Central memory CD4-positive, alpha-beta T cell (primary cell): Measurements from ENCODE around the gene USP6.
"Not testable (repeated sequence)": the region's sequence is repeated elsewhere in the genome, so short reads cannot be mapped to it uniquely, and the experiment has no call there.

Experiments used
- DNase-seq: peaks from one replicate; pipeline ENCODE4 v3.0.0; 2022
- total RNA-seq, 3 experiments: gene quantifications; one replicate each; lab custom pipeline; 2026; lab: John Stamatoyannopoulos, UW

The USP6 gene
- 0.07 to 0.77 (median 0.11) reads per million in 3 experiments for total RNA-seq

- DNase-seq = no peak
Measured at GRCh38 chr17:5115673-5116651, at the start of gene USP6. USP6 (plus strand) TSS chr17:5116032; CDS start chr17:5130368, 14,336 bp downstream.

- DNase-seq = no peak
Measured at GRCh38 chr17:5068236-5068635, 47.6 kb upstream of the USP6 start.

GRCh38 chr17:5069724-5070123 is 46.1 kb upstream of the USP6 start:
- DNase-seq = no peak

GRCh38 chr17:5075472-5075871 is 40.4 kb upstream of the USP6 start:
- DNase-seq = not testable (repeated sequence)

GRCh38 chr17:5077275-5077674 is 38.6 kb upstream of the USP6 start:
- DNase-seq = not testable (repeated sequence)

- no peak for DNase-seq
Measured at GRCh38 chr17:5077781-5078105, 38.1 kb upstream of the USP6 start.

- DNase-seq = peak; percentile 61
Measured at GRCh38 chr17:5078106-5079028, 37.5 kb upstream of the USP6 start, which contains the start of gene ZFP3. ZFP3 (plus strand) TSS chr17:5078467; CDS start chr17:5091505, 13,038 bp downstream.

- DNase-seq = no peak
Measured at GRCh38 chr17:5080591-5080990, 35.2 kb upstream of the USP6 start.

GRCh38 chr17:5092218-5093010 is 23.4 kb upstream of the USP6 start:
- no peak for DNase-seq

- no peak for DNase-seq
Measured at GRCh38 chr17:5096731-5097100, 19.1 kb upstream of the USP6 start.

GRCh38 chr17:5097101-5097834 is 18.6 kb upstream of the USP6 start:
- no peak for DNase-seq

- DNase-seq = no peak
Measured at GRCh38 chr17:5099271-5099670, 16.6 kb upstream of the USP6 start.

GRCh38 chr17:5100832-5101231 is 15.0 kb upstream of the USP6 start:
- DNase-seq = no peak

GRCh38 chr17:5110816-5111215 is 5.0 kb upstream of the USP6 start:
- no peak for DNase-seq

GRCh38 chr17:5111402-5112204 is 4.2 kb upstream of the USP6 start, which contains the start of gene ZNF232:
ZNF232 (minus strand) TSS chr17:5111878; CDS start chr17:5111822, 56 bp downstream.
- peak; percentile 85 for DNase-seq

GRCh38 chr17:5118219-5118618 is 2.4 kb downstream of the USP6 start:
- no peak for DNase-seq

- DNase-seq = no peak
Measured at GRCh38 chr17:5120036-5120435, 4.2 kb downstream of the USP6 start.

- not testable (repeated sequence) for DNase-seq
Measured at GRCh38 chr17:5120436-5121185, 4.8 kb downstream of the USP6 start.

- DNase-seq = no peak
Measured at GRCh38 chr17:5121186-5121841, 5.5 kb downstream of the USP6 start.
